ENCODE results near the gene EEFSEC. TPM values are rescaled to one million over a fixed set of nuclear protein-coding genes. Genes with fewer than 3 reads are reported as not detected.
A peak's percentile ranks its signal among the peaks of the same experiment; 100 is the strongest.

The EEFSEC gene
- total RNA-seq, 4 donors from 2014 or later, result 9.1 to 17.4 (median 15.8) TPM

DNA sequence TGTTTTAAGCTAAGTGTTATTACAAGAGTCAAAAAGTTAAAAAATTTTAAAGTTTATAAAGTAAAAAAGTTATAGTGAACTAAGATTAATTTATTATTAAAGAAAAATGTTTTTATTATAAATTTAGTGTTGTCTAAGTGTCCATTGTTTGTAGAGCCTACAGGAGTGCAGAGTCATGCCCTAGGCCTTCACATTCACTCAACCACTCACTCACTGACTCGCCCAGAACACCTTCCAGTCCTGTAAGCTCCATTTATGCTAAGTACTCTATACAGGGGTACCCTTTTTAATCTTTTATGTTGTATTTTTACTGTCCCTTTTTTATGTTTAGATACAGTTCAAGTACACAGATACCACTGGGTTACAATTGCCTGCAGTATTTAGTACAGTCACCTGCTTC lies 37.2 kb downstream of the EEFSEC start:
- TF ChIP-seq, protein P1, sequence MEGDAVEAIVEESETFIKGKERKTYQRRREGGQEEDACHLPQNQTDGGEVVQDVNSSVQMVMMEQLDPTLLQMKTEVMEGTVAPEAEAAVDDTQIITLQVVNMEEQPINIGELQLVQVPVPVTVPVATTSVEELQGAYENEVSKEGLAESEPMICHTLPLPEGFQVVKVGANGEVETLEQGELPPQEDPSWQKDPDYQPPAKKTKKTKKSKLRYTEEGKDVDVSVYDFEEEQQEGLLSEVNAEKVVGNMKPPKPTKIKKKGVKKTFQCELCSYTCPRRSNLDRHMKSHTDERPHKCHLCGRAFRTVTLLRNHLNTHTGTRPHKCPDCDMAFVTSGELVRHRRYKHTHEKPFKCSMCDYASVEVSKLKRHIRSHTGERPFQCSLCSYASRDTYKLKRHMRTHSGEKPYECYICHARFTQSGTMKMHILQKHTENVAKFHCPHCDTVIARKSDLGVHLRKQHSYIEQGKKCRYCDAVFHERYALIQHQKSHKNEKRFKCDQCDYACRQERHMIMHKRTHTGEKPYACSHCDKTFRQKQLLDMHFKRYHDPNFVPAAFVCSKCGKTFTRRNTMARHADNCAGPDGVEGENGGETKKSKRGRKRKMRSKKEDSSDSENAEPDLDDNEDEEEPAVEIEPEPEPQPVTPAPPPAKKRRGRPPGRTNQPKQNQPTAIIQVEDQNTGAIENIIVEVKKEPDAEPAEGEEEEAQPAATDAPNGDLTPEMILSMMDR (IDR thresholded peaks at IDR 0.05), result no peak
- no peak for TF ChIP-seq POLR2A (IDR thresholded peaks at IDR 0.05; ENCODE audit: low read depth)
- no peak for TF ChIP-seq EP300 (IDR thresholded peaks at IDR 0.05)
- no peak for TF ChIP-seq POLR2AphosphoS5 (IDR thresholded peaks at IDR 0.05)
- Histone ChIP-seq H3K36me3 (no peaks in the 10 kb centered on the region), H3K4me1 (peaks cover 17 to 25% (median 22%) of the 10 kb centered on the region in 4 donors), H3K27ac (replicated peaks in 1 of 4) (no peak overlapping the region), H3K9me3 (no peaks in the 10 kb centered on the region), H3K27me3 (no peaks in the 10 kb centered on the region), H3K4me3 (no peak overlapping the region)
- 87% methylated on average over 1 of the region's 1 CpG for WGBS
- intact Hi-C loops (cut with DNase I), result no loop called here
- peak; percentile 8 for DNase-seq (ENCODE audit: extremely low spot score)

DNA sequence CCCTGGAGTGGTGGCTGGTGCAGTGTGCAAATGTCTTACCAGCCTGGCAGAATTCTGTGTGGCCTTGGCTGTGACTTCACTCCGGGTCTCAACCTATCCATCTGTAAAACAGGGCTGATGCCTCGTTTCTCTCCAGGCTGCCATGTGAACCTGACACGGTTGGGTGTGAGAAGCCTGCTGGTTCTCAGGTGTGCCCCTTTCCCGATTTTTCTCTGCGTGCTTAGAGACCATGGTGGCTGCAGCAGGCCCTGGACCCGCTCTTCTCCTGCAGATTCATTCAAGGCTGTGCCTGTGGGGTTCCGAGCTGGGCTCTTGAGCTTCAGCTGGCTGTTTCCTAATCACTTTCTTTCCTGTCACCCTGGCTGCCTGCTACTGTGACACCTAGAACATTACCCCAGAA lies 38.9 kb downstream of the EEFSEC start:
- Histone ChIP-seq H3K4me1 (peaks cover 25 to 35% (median 31%) of the 10 kb centered on the region in 4 donors), H3K9me3 (no peaks in the 10 kb centered on the region), H3K36me3 (no peaks in the 10 kb centered on the region), H3K27me3 (no peaks in the 10 kb centered on the region), H3K27ac (replicated peaks in 1 of 4) (no peak overlapping the region), H3K4me3 (no peak overlapping the region)
- DNase-seq (ENCODE audit: extremely low spot score), result peak; percentile 75
- intact Hi-C loops (cut with DNase I), result no loop called here
- TF ChIP-seq EP300 (IDR thresholded peaks at IDR 0.05) (no peak), POLR2A (IDR thresholded peaks at IDR 0.05; ENCODE audit: low read depth) (no peak), POLR2AphosphoS5 (IDR thresholded peaks at IDR 0.05) (no peak)
- TF ChIP-seq, protein P1 (IDR thresholded peaks at IDR 0.05), result no peak
- 93% methylated on average over 7 of the region's 7 CpGs for WGBS

- H3K4me1 ChIP-seq, result peaks cover 25 to 35% (median 31%) of the 10 kb centered on the region in 4 donors
- intact Hi-C loops (cut with DNase I), result no loop called here
- H3K27me3 ChIP-seq, result no peaks in the 10 kb centered on the region
- TF ChIP-seq POLR2AphosphoS5 (IDR thresholded peaks at IDR 0.05) (no peak), EP300 (IDR thresholded peaks at IDR 0.05) (no peak), POLR2A (IDR thresholded peaks at IDR 0.05; ENCODE audit: low read depth) (no peak)
- TF ChIP-seq, protein P1 (IDR thresholded peaks at IDR 0.05), result no peak
- no peaks in the 10 kb centered on the region for H3K36me3 ChIP-seq
- no peak overlapping the region for H3K4me3 ChIP-seq
- peak; percentile 45 for DNase-seq (ENCODE audit: extremely low spot score)
- H3K9me3 ChIP-seq, result no peaks in the 10 kb centered on the region
- no peak overlapping the region for H3K27ac ChIP-seq (replicated peaks in 1 of 4)
- 96% methylated on average over 2 of the region's 2 CpGs for WGBS
Observed at GRCh38 chr3:128193168-128193567, 39.9 kb downstream of the EEFSEC start.

DNA sequence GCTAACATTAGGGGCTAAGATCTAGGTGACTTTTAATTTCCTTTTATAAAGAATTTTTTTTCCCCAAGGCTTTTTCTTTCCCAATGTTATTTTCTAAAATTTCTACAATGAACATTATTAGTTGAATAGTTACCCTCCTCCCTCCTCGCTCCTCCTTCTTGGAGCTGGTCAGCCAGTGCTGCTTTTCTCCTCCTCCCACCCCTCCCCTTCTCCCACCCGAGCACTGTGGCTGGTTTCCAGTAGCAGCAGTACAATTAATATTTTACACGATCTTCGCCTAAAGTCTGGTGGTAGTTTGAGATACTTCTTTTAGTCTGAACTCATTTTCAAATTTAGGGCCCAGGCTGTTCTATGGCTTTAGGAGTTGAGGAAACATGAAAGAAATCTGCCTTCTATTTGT lies 41.6 kb downstream of the EEFSEC start:
- DNase-seq (ENCODE audit: extremely low spot score), result no peak
- H3K36me3 ChIP-seq, result no peaks in the 10 kb centered on the region
- WGBS, result 37% methylated on average over 4 of the region's 4 CpGs
- peak overlapping the region; percentile 17 to 40 (median 24) for H3K27ac ChIP-seq (replicated peaks in 1 of 4)
- H3K4me1 ChIP-seq, result peaks cover 25 to 35% (median 31%) of the 10 kb centered on the region in 4 donors
- H3K4me3 ChIP-seq, result no peak overlapping the region
- intact Hi-C loops (cut with DNase I), result no loop called here
- no peaks in the 10 kb centered on the region for H3K9me3 ChIP-seq
- TF ChIP-seq POLR2AphosphoS5 (IDR thresholded peaks at IDR 0.05), result no peak
- no peak for TF ChIP-seq POLR2A (IDR thresholded peaks at IDR 0.05; ENCODE audit: low read depth)
- TF ChIP-seq, protein P1 (IDR thresholded peaks at IDR 0.05), result no peak
- no peaks in the 10 kb centered on the region for H3K27me3 ChIP-seq

DNA sequence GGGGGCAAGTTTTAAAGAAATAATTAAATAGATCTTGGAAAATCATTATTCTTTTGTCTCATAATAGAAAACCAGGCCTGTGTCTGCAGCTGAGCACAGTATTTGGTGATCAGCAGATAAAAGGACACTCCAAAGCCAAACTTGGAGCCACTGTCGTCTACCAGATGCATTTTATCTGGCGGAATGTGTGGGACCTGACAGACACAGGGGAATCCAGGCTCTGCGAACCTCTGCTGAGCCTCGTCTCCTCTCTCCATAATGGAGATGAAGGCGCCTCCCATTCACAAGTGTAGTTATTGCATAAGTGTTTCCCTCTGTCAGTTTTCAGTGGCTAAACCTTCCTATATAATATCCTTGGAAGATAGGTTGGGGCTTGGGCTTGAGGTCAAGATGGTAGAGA lies 42.1 kb downstream of the EEFSEC start:
- TF ChIP-seq, protein P1 (IDR thresholded peaks at IDR 0.05), result no peak
- no peak for TF ChIP-seq POLR2AphosphoS5 (IDR thresholded peaks at IDR 0.05)
- intact Hi-C loops (cut with DNase I), result no loop called here
- H3K36me3 ChIP-seq, result no peaks in the 10 kb centered on the region
- no peaks in the 10 kb centered on the region for H3K9me3 ChIP-seq
- WGBS, result 30% methylated on average over 4 of the region's 5 CpGs
- DNase-seq (ENCODE audit: extremely low spot score), result no peak
- peaks cover 25 to 35% (median 31%) of the 10 kb centered on the region in 4 donors for H3K4me1 ChIP-seq
- H3K4me3 ChIP-seq, result no peak overlapping the region
- H3K27ac ChIP-seq (replicated peaks in 1 of 4), result peak overlapping the region; percentile 17 to 40 (median 24)
- no peaks in the 10 kb centered on the region for H3K27me3 ChIP-seq
